Tibial nerve (tissue), 4 donors: ENCODE measurements around the gene CCL3.

ENCODE experiments used
- CTCF ChIP-seq, 5 experiments: fragments of 200-600 bp in 3 of 5; fragments of 450-650 bp in 2 of 5; sonication (generic) in 3 of 5; IDR thresholded peaks; one replicate each; pipeline ENCODE4 v1.5.1; 2016 to 2019; ENCODE audit warnings: antibody characterized with exemption in 5 of 5, mild to moderate bottlenecking in 3 of 5, moderate library complexity in 2 of 5
- EP300 ChIP-seq, 2 donors: sonication (generic); formaldehyde crosslinking; IDR thresholded peaks; one replicate each; pipeline ENCODE4 v1.6.1; 2017; ENCODE audit warnings: antibody characterized with exemption in 2 of 2, mild to moderate bottlenecking in 1 of 2
- POLR2A ChIP-seq, 2 donors: fragments of 450-650 bp; IDR thresholded peaks; one replicate each; pipeline ENCODE4 v1.6.1; 2017; ENCODE audit warnings: antibody characterized with exemption in 2 of 2, mild to moderate bottlenecking in 2 of 2, moderate library complexity in 2 of 2

DNA sequence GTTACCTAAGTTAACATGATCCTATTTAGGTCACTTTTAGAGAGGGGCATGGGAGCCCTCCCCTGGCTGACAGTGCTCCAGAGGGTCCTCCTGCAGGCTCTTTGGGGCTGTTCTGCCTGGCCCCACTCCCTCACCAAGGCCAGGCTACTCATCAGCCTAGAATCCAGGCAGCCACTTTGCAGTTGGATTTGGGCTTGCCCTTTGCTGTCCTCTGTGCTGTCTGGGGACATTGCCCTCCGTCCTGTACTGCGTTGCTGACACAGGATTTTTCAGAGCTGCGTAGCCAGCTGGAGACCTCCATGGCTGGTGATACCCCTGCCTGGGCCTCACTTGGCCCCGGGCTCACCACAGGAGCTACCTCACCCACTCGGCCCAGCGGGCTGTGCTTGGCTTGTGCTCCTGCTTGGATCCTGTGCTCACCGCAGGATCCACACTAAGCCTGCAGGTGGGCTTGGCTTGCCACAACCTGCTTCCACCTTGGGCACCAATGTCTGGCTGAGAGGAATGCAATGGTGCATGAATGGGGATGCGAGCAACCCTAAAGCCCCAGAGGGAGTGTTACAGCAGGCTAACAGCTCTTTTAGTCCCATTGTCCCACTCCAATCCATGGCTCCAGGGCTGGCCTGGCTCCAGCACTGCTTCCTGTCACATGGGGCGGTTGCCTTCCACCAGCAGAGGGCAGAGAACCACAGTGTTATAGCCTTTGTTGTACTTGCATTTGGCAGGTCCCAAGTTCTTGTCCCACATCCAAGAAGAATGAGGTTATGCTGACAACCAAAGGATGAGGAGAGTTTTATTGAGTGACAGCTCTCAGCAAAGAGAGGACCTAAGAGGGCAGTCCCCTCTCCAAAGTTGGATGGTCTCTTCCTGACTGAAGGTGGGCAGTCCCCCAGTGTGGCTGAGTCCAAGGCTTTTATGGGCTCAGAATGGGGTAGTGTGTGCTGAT, 35.2 kb upstream of the CCL3 start:
- TF ChIP-seq CTCF (IDR thresholded peaks at IDR 0.05) (no peak), POLR2A (IDR thresholded peaks at IDR 0.05) (no peak), EP300 (IDR thresholded peaks at IDR 0.05) (no peak)
